ENCODE measurements around the gene EFR3B.

- TF ChIP-seq FOS (IDR thresholded peaks at IDR 0.05; ENCODE audit: borderline replicate concordance, extremely low read depth, insufficient read length) (no peak), EZH2 (IDR thresholded peaks at IDR 0.05; ENCODE audit: borderline replicate concordance, control insufficient read depth, low read depth, low read length) (no peak), ZZZ3 (IDR thresholded peaks at IDR 0.05; ENCODE audit: control insufficient read depth, insufficient read length, low read depth) (no peak), CTCF (IDR thresholded peaks at IDR 0.05 in 2 of 3, conservative IDR thresholded peaks at IDR 0.05 in 1 of 3; ENCODE audit: control insufficient read depth in 2 of 3, extremely low read depth in 1 of 3, insufficient read depth in 1 of 3, low read depth in 3 of 3, low read length in 3 of 3) (no peak), MYC (IDR thresholded peaks at IDR 0.05; ENCODE audit: insufficient read depth, insufficient read length, insufficient replicate concordance, low read length, severe bottlenecking) (no peak), HSF1 (IDR thresholded peaks at IDR 0.05; ENCODE audit: low read depth, low read length) (no peak), RELA (IDR thresholded peaks at IDR 0.05; ENCODE audit: borderline replicate concordance, partially characterized antibody) (no peak), TAF1 (IDR thresholded peaks at IDR 0.05; ENCODE audit: borderline replicate concordance, low read depth, low read length) (no peak), TCF12 (IDR thresholded peaks at IDR 0.05; ENCODE audit: low read depth, low read length) (no peak), ZNF274 (IDR thresholded peaks at IDR 0.05; ENCODE audit: insufficient read depth, insufficient read length) (no peak), EP300 (IDR thresholded peaks at IDR 0.05; ENCODE audit: borderline replicate concordance in 1 of 2, control insufficient read depth in 1 of 2, low read depth in 2 of 2, low read length in 2 of 2) (no peak), POLR2AphosphoS5 (IDR thresholded peaks at IDR 0.05; ENCODE audit: low read length) (no peak), SIN3A (IDR thresholded peaks at IDR 0.05; ENCODE audit: low read depth, low read length) (no peak), ZBTB33 (IDR thresholded peaks at IDR 0.05) (no peak)
These were observed 148.7 kb downstream of the EFR3B start for GRCh38 chr2:25190536-25190935.
